GM19023 (cell line): Measurements from ENCODE around the gene NKX6-2.
"Not testable (repeated sequence)": the region's sequence is repeated elsewhere in the genome, so short reads cannot be mapped to it uniquely, and the experiment has no call there.

Experiments used
- ATAC-seq: cut with Tn5 transposase; IDR thresholded peaks from one replicate; pipeline ENCODE4 v1.9.1; 2021; ENCODE audit warnings: mild to moderate bottlenecking, moderate library complexity; ENCODE audit not compliant: unreplicated experiment

NKX6-2 gene

DNA sequence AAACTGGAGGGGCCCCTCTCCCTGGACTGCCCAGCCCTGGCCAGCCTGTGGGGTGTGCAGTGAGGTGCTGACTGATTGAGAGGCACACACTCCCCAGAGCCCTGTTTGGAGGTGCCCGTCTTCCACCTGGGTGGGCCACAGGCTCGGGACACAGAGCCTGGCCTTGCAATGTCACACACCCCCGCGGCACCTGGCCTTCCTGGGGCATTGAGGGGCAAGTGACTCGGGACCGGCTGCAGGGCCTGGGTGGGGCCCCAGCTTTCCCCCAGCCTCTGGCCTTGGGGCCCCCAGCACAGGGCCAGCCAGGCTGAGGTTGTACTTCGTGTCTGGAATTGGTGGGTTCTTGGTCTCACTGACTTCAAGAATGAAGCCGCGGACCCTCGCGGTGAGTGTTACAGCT is 13.9 kb upstream of the NKX6-2 start:
- ATAC-seq: no peak

DNA sequence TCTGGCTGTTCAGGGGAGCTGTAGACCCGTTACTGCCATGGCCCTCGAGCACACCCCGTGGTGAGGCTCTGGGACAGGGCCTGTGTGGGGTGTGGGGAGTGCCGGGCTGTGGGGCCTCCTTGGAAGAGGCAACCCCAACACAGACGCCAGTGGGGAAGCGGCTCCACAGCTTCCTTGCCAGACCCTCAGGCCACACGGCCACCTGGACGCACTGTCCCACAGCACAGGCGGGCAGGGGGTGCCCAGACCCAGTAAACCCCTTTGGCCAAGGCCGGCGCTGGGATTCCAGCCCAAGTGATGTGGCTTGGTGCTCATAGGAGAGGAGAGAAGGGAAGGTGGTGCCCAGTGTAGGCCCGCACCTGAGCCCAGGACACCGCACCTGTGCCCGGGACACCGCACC is 12.9 kb upstream of the NKX6-2 start:
- no peak for ATAC-seq

DNA sequence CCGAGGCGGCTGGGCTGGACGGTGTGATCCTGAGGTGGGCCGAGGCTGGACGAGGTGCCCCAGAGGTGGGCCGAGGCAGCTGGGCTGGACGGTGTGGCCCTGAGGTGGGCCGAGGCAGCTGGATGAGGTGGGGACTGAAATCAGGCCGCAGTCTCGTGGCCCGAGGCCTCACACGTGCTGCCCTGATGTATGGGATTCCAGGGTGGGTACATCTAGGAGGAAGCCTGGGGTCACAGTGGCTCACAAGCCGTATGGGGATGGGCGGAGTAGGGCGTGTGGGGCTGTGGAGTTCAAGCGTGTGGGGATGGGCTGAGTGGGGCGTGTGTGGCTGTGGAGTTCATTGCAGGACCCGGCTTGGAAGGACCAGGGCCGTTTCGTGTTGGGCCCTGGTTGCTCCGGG is 12.5 kb upstream of the NKX6-2 start:
- ATAC-seq: no peak

DNA sequence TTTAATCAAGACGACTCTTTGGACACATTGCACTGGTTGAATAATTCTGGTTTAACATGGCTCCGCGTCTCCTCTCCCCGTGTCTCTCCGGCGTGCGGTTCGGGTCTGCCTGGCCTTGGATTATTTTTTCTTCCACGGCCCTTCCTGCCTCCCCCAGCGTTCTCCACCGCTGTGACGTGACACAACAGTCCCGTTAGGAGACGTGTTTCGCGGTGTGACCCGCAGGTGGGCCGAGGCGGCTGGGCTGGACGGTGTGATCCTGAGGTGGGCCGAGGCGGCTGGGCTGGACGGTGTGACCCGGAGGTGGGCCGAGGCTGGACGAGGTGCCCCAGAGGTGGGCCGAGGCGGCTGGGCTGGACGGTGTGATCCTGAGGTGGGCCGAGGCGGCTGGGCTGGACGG is 12.0 kb upstream of the NKX6-2 start:
- ATAC-seq: not testable (repeated sequence)

DNA sequence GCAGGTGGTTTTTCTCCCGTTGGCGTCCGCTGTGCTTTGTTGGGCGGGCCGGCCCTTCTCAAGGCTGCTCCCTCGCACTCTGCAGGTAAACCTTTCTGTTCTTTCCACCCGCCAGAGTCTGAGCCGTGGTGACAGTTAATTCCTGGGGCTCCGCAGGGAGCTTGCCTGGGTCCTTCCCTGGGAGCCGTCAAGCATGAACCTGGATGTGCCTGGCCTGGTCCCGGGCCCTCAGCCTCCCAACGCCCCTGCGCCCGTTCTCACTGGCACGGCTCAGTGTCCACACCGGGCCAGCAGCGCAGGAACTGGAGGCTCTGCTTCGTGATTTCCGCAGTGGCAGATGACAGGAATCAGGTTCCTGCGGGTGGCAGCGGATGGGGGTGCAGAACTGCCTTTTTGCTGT is 10.9 kb upstream of the NKX6-2 start:
- ATAC-seq: no peak

DNA sequence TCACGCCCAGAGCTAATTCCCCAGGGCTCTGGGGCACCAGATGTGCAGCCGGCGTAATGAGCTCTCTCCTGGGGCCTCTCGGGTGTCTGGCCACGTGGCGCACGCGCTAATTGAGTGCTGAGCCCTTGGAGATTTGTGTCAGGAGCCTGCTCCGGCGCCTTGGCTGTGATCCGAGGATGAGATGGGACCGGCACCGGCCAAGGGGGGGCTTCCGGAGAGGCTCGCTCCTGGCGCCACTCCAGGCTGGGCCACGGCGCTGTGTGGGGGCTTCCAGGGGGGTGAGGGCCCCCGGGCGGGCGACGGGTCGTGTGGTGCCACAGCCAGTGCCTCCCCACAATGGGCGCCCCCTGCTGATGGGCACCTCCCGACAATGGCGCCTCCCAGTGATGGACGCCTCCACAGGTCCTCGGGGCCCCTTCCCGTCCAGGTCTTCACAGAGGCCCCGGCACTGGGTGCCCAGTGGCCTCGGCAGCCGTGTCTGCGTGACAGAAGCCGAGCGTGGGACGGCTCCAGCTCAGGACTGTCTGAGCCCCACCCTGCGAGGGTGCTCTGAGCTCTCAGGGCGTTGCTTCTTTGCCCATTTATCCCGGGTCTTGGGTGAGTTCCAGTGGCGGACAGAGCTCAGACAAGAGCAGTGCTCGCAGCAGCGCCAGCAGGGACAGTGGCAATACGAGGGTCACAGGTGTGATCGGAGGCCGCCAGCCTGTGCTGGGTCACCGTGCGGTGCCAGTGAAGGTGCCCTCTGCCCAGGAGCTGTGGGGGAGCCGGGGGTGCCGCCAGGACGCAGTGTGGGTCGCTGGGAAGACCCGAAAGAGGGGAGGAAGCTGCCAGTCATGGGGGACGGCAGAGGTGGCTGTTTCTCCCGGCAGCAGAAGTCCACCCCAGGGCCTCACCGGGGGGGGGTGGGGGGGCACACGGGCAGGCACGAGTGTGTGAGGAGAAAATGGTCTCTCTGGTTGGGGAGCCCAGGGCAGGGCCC is 8.2 kb upstream of the NKX6-2 start:
- ATAC-seq: no peak

DNA sequence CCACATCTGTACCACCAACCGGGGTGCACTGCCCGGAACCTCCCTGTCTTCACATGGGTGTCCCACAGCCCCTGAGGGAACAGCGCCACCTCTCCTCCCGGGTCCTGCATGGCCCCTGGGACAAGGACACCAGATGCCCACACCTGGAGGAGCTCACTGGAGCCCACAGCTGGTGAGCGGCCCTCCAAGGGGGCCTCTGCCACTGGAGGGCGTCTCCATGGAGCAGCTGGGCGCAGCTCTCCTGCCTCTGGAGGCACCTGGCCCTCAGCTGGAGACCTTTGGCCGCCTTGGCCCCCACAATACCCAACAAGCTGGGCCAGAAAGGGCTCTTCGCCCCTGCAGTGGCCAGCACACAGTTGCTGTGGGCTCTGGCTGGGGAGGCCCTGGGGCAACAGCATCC is 7.3 kb upstream of the NKX6-2 start:
- no peak for ATAC-seq

DNA sequence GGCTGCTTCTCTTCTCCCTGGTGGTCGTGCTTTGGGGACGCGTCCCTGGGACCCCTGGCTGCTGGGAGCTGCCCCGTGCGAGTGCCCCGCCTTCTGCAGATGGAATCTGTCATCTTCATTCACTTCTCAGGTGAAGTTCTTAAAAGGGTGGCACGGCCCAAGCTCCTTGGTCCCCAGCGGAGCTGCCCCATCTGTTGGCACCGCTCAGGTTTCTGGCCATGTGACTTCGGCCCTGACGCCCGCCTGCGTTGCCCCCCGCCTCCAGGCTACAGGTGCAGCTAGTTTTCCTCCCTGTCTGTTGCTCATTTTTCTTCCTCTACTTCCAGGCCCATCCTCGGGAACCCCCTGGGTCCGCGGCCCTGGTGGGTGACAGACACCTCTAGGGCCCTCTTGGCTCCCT is 6.8 kb upstream of the NKX6-2 start:
- no peak for ATAC-seq

DNA sequence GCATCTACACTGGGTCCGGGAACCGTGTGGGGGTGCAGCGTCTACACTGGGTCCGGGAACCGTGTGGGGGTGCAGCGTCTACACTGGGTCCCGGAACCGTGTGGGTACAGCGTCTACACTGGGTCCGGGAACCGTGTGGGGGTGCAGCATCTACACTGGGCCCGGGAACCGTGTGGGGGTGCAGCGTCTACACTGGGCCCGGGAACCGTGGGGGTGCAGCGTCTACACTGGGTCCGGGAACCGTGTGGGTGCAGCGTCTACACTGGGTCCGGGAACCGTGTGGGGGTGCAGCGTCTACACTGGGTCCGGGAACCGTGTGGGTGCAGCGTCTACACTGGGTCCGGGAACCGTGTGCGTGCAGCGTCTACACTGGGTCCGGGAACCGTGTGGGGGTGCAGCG is 6.2 kb upstream of the NKX6-2 start:
- ATAC-seq: not testable (repeated sequence)

DNA sequence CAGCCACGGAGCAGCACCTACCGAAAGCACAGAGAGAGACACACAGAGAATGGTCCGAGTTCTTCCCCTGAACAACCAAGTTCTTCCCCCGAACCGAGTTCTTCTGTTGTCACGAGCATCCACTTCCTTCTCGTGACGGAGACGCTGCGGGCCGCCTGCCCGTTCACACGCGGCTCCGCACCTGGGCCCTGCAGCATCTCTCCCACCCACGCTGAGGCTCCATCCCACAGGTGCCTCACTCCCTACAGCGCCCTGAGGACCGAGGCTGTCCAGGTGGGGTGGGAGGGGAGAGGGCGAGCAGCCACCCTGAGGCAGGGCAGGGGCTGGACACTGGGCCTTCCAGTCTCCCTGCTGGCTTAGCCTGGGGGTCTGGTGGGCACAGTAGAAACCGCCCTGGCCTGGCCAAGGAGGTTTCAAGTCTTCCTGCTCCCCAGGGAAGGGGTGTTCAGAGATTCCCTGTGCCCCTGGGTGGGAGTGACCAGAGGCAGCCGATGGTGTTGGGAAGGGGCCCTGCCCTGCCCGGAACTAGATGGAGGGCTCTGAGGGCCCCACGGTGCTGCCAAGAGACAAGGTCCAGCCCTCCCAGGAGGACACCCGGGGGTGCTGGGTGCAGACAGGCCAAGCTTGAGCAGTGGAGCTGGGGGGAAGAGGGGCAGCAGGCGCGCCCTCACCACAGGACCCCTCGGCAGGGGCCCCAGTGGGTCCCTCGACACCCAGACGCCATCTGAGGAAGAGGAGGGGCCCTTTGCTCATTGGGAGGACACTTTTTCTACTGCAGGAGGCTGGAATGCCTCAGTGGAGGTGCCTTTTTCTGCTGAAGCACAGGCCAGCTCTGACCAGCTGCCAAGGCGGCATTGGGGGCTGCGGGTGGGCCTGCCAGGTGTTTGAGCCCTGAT is 5.2 kb upstream of the NKX6-2 start:
- no peak for ATAC-seq

DNA sequence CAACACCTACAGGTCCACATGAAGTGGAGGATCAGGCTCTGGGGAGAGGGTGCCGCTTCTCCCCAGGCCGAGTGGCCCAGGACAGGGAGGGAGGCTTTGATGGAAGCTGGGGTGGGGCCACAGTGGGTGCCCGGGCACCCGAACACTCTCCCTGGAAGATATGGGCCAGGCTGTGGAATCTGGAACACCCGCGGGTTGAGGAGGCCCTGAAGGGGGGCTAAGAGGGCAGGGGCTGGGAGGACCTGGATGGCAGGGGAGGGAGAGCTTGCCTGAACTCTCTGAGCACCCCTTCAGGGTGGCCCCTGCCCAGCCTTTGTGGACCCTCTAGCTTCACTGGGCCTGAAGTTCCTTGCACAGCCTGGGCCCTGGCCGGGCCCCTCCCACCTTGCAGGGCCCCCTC is 4.5 kb upstream of the NKX6-2 start:
- no peak for ATAC-seq

DNA sequence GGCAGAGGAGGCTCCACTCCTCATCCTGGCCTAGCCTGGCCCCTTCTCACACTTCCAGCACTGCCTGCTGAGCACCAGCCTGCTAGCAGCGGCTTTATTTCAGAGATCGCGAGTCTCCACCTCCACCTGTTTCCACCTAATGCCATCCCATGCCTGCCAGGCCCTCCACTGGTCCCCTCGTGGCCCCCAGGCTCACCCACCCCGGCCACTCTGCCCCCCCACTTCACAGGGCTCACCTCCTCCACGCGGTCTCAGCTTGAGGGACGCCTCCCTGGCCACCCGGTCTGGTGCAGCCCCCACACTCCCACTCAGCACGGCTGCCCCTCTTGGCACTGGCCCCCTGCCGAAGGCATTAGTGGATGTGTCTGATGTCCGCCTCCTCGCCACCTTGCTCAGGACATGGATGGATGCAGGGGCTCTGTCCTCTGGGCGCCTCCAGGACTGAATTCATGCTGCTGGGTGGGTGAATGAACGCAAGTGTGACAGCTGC is 3.8 kb upstream of the NKX6-2 start:
- ATAC-seq: no peak

DNA sequence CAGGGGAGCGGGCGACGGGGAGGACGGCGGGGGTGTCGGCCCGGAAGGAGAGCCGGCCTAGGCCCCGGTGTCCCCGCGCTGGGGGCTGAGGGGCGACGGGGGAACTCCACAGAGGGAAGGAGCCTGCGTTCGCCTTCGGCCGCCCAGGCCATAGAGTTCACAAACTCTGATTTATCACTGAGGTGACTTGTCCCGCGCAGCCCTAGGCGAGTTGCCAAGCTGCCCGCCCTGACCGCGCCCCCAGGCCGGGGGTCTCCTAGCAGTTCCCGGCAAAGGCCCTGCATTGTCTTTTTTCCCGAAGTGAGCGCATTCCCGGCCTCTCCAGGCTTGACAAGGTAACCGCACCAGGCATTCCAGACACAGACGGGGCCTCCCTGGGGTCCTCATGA is 2.9 kb upstream of the NKX6-2 start:
- no peak for ATAC-seq

DNA sequence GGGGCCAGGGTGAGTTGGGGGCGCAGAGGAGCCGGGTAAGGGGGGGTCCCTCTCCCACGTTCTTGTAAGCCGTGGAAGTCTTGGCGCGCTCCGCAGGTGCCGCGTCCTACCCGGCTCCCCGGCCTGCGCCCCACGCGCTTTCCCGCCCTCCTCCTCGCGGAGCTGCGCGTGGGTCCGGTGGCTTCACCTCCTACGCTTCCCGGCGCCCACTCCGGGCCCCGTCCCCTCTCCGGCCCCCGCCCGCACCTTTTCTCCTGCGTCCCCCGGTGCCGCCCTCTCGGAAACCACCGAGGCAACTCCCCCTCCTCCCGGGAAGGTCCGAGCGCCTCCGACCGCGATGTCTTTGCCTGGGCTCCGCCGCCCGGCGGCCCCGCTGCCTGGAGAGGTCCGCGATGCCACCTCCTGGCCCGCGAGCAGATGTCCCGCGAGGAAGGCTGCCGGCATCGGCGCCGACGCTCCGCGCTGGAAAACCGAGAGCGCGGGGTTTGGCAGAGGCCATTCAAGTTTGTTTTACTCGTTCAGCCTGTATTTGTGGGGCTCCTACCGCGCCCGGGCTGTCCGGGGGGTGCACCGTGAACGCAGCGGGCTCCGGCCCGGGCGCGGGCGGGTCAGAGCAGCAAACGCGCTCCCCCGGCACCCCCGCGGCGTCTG is 2.4 kb upstream of the NKX6-2 start:
- no peak for ATAC-seq

DNA sequence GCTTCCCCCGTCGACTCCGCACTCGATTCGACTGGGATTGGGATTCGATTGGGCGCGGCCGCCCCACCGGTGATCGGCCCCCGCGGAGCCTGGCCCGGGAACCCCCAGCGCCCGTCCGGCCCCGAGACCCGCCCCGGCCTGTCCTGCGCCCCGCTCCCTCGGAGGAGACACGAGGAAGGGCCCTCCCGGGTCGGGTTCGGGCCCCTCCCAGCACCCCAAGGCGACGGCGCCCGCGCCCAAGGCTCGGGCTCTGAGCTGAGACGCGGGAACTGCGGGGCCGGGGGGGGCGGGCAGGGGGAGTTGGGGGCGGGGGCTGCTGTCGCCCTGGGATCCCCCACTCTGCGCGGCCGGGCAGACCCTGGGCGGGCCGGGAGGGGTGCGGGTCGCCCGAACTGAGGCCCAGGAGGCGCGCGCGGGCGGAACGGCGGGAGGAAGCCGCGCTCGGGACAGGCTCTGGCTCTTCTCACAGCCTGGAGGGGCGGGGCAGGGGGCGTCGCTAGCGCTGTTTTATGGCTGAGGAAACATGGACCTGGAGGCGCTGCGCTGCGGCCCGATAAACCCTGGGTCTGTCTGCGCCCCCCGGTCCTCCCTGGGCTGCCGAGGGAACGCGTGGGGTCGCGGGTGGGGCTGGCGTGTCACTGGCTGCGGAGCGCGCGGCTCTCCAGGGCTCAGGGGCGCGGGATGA is 1.7 kb upstream of the NKX6-2 start:
- no peak for ATAC-seq

DNA sequence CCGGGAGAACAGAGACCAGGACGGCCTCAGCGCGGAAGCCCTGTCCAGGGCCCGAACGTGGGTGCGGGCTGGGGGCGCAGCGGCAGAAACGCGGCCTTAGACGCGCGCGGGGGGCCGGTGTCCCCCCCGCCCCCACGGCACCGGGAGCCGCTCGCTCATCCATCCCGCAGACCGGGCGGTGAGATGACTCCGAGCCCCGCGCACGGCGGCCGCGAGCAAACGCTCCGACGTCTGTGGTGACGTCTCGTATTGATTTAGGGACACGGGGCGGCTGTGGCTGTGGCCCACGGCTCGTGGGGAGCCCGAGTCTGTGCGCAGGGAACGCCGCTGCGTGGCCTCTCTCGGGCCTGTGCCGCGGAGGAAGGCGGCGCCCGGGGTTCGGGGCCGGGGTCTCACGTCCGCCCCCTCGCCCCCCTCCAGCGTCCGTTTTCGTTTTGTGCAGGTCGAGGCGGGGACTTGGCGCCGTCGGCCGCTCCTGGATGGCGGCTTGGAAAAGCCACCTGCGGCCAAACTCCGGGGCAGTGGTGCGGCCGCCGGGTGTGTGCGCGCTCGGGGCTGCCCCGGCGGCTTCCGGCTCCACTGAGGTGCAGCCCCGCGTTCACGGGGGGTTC is 1.0 kb upstream of the NKX6-2 start:
- ATAC-seq: no peak

DNA sequence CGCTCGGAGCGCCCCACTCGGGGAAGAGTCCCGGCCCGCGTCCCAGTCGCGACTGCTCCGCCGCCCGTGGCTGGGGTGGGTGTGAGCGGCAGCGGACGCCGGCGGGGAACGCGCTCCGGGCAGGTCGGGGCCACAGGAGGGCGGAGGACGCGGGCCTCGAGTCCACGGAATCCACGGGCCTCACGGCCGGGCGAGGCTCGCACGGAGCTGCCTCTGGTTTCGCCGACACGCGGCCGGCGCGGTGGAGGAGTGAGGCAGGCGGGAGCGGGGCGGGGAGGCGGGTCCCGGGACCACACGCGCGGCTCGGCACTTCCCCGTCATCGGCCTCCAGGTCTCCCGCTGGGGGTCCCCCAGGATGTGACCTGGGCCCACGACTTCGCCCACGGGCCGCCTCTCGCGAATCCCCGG is 533 bp upstream of the NKX6-2 start:
- no peak for ATAC-seq

DNA sequence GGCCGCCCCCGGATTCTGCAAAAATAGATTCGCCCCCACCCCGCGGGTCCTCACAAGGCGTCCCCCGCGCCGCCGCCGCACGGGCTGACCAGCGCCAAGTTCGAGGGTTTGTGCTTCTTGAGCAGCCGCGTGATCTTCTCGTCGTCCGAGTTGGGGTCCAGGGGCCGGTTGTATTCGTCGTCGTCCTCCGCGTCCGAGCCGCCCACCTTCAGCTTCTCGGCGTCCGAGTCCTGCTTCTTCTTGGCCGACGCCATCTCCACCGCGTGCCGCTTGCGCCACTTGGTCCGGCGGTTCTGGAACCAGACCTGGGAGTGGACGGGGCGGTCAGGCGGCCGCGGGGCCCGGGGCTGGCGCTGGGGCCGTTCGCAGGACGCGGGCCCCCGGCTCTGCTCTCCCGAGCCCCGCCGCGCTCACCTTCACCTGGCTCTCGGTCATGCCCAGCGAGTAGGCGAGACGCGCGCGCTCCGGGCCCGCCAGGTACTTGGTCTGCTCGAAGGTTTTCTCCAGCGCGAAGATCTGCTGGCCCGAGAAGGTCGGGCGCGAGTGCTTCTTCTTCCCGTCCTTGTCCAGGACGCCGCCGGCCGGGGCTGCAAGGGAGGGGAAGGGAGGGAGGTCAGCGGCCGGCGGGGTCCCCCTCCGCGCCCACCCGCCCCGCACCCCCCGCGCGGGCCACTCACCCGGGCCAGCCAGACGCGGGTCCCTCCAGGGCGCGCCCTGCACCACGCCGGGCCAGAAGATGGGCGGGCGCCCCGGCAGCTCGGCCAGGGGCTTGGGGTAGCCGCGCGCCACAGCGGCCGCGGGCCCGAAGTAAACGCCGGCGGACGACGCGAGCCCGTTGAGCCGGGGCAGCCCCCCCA is 853 bp downstream of the NKX6-2 start:
- no peak for ATAC-seq
